Smooth muscle cell (in vitro differentiated cells): ENCODE data around the gene LSM5. TPM values are rescaled to one million over a fixed set of nuclear protein-coding genes. Genes with fewer than 3 reads are reported as not detected.
"Not testable (repeated sequence)": the region's sequence is repeated elsewhere in the genome, so short reads cannot be mapped to it uniquely, and the experiment has no call there.

Source experiments
- DNase-seq: peaks from one replicate; lab custom pipeline; 2025; ENCODE audit not compliant: unreplicated experiment; lab: John Stamatoyannopoulos, UW
- H2AFZ ChIP-seq: fragments of 200-600 bp; sonication (generic); 2 replicates; pipeline ENCODE4 v1.6.0; 2016; ENCODE audit warnings: antibody characterized with exemption, low read depth, mild to moderate bottlenecking
- H3F3A ChIP-seq: fragments of 200-600 bp; sonication (generic); 2 replicates; pipeline ENCODE4 v1.6.0; 2017; ENCODE audit warnings: antibody characterized with exemption, low read depth
- H3K27ac ChIP-seq: fragments of 200-600 bp; sonication (generic); 2 replicates; pipeline ENCODE4 v1.5.1; 2016; ENCODE audit warnings: low read depth, mild to moderate bottlenecking
- H3K27me3 ChIP-seq: fragments of 200-600 bp; sonication (generic); 2 replicates; pipeline ENCODE4 v1.6.1; 2016; ENCODE audit warnings: low read depth, mild to moderate bottlenecking
- H3K36me3 ChIP-seq: fragments of 200-600 bp; sonication (generic); 2 replicates; pipeline ENCODE4 v1.5.1; 2016; ENCODE audit warnings: low read depth
- H3K4me1 ChIP-seq: fragments of 200-600 bp; sonication (generic); 2 replicates; pipeline ENCODE4 v1.5.1; 2016; ENCODE audit warnings: low read depth
- H3K4me2 ChIP-seq: fragments of 200-600 bp; sonication (generic); 2 replicates; pipeline ENCODE4 v1.6.0; 2016; ENCODE audit warnings: mild to moderate bottlenecking
- H3K4me3 ChIP-seq: fragments of 200-600 bp; sonication (generic); 2 replicates; pipeline ENCODE4 v1.5.1; 2016; ENCODE audit warnings: mild to moderate bottlenecking
- H3K79me2 ChIP-seq: fragments of 200-600 bp; sonication (generic); 2 replicates; pipeline ENCODE4 v1.6.0; 2016; ENCODE audit warnings: low read depth, mild to moderate bottlenecking
- H3K9ac ChIP-seq: fragments of 200-600 bp; sonication (generic); 2 replicates; pipeline ENCODE4 v1.6.0; 2016; ENCODE audit warnings: low read depth
- H3K9me3 ChIP-seq: fragments of 200-600 bp; sonication (generic); replicated peaks from 2 replicates; pipeline ENCODE4 v1.5.1; 2016; ENCODE audit warnings: low read depth
- H4K20me1 ChIP-seq: fragments of 200-600 bp; sonication (generic); 2 replicates; pipeline ENCODE4 v1.6.0; 2016; ENCODE audit warnings: low read depth
- CTCF ChIP-seq: fragments of 200-600 bp; sonication (generic); IDR thresholded peaks from 2 replicates; pipeline ENCODE4 v1.5.1; 2017; ENCODE audit warnings: borderline replicate concordance, mild to moderate bottlenecking, antibody characterized with exemption; ENCODE audit not compliant: insufficient read depth, poor library complexity, severe bottlenecking
- WGBS: methylation state at CpG from one replicate; pipeline ENCODE4 v1.1.7; 2016; ENCODE audit warnings: low lambda C conversion rate; 5-methylcytosine and 5-hydroxymethylcytosine counted together
- polyA plus RNA-seq: library from polyadenylated mRNA; unstranded; fragments of >200 nt; fragmentation: Nextera tagmentation; extraction: Ambion mirVana; gene quantifications from 2 replicates; pipeline ENCODE4 v1.2.1, GENCODE V29; 2016
- total RNA-seq: library from RNA; depleted of rRNA; stranded (reverse); fragments of >200 nt; gene quantifications from 2 replicates; pipeline ENCODE4 v1.2.3, GENCODE V29; 2014

The LSM5 gene
- total and polyA plus RNA-seq, 2 experiments from 2014 or later: 65.0 to 89.6 TPM

- no peak overlapping the region for H3K4me3 ChIP-seq
- no peak for TF ChIP-seq CTCF
Measured at GRCh38 chr7:32470871-32471270, 19.3 kb downstream of the LSM5 start.

GRCh38 chr7:32470004-32470403, 20.2 kb downstream of the LSM5 start:
- not testable (repeated sequence) for H3K27ac ChIP-seq, H3K79me2 ChIP-seq, H3K4me3 ChIP-seq, H3K9me3 ChIP-seq, H3K9ac ChIP-seq, H3K4me2 ChIP-seq, H3F3A ChIP-seq, H3K36me3 ChIP-seq, H3K4me1 ChIP-seq, H3K27me3 ChIP-seq, H2AFZ ChIP-seq, DNase-seq, H4K20me1 ChIP-seq
- 100% methylated on average over 2 of the region's 2 CpGs for WGBS

More at GRCh38 chr7:32470871-32471270, 19.3 kb downstream of the LSM5 start:
- DNase-seq: no peak
- no peaks in the 10 kb centered on the region for H3K9me3 ChIP-seq
- H3K9ac ChIP-seq: no peak overlapping the region
- H3K4me2 ChIP-seq: no peak overlapping the region
- no peaks in the 10 kb centered on the region for H3F3A ChIP-seq
- no peak overlapping the region for H2AFZ ChIP-seq
- H3K27ac ChIP-seq: no peak overlapping the region
- WGBS: 85% methylated on average over 5 of the region's 5 CpGs
- no peaks in the 10 kb centered on the region for H3K4me1 ChIP-seq
- H3K79me2 ChIP-seq: no peaks in the 10 kb centered on the region
- no peaks in the 10 kb centered on the region for H3K27me3 ChIP-seq
- no peaks in the 10 kb centered on the region for H4K20me1 ChIP-seq
- no peaks in the 10 kb centered on the region for H3K36me3 ChIP-seq

GRCh38 chr7:32464641-32465416, 25.4 kb downstream of the LSM5 start:
- not testable (repeated sequence) for DNase-seq, H3K27me3 ChIP-seq, H3K27ac ChIP-seq, H4K20me1 ChIP-seq, H3K9me3 ChIP-seq, H3F3A ChIP-seq, H2AFZ ChIP-seq, H3K9ac ChIP-seq, H3K4me1 ChIP-seq, H3K36me3 ChIP-seq, H3K79me2 ChIP-seq
- H3K4me3 ChIP-seq: peak overlapping the region; percentile 29
- peak overlapping the region; percentile 48 for H3K4me2 ChIP-seq
- WGBS: 39% methylated on average over 20 of the region's 30 CpGs

- DNase-seq: no peak
- Histone ChIP-seq H3K4me1 (no peaks in the 10 kb centered on the region), H3K79me2 (no peaks in the 10 kb centered on the region), H3K27ac (no peak overlapping the region), H3K9me3 (no peaks in the 10 kb centered on the region), H3K4me2 (no peak overlapping the region), H3F3A (no peaks in the 10 kb centered on the region), H2AFZ (no peak overlapping the region), H3K9ac (no peak overlapping the region), H4K20me1 (no peaks in the 10 kb centered on the region), H3K27me3 (no peaks in the 10 kb centered on the region), H3K4me3 (no peak overlapping the region), H3K36me3 (no peaks in the 10 kb centered on the region)
- WGBS: 94% methylated on average over 1 of the region's 1 CpG
- no peak for TF ChIP-seq CTCF
Measured at GRCh38 chr7:32462977-32463376, 27.2 kb downstream of the LSM5 start.
